ENCODE data around the gene MFAP1.

DNA sequence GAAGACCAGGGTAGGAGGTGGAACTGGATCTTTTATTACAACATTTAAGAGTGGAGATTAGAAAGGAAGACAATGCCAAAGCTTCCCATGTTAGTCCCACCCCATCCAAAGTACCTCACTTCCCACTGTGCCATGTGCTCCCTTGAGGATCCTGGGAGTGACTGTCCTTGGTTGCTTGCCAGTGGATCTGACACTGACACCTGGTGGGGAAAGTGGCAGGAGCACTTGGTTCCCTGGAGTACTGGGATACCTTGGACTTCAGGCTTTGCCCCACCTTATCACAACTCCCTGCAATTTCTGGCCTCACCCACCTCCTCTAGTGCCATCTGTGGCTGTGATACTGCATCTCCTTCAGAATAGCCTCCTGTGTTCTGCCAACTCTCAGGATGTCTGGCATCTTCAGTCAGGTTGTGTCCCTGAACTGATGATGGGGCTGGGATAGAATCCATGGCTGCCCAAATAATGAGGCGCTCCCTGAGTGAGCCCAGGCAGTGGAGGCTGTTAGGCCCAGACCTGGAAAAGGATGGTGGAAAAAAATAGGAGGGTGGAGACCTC is 49.0 kb downstream of the MFAP1 start:
- TF ChIP-seq, protein P1, sequence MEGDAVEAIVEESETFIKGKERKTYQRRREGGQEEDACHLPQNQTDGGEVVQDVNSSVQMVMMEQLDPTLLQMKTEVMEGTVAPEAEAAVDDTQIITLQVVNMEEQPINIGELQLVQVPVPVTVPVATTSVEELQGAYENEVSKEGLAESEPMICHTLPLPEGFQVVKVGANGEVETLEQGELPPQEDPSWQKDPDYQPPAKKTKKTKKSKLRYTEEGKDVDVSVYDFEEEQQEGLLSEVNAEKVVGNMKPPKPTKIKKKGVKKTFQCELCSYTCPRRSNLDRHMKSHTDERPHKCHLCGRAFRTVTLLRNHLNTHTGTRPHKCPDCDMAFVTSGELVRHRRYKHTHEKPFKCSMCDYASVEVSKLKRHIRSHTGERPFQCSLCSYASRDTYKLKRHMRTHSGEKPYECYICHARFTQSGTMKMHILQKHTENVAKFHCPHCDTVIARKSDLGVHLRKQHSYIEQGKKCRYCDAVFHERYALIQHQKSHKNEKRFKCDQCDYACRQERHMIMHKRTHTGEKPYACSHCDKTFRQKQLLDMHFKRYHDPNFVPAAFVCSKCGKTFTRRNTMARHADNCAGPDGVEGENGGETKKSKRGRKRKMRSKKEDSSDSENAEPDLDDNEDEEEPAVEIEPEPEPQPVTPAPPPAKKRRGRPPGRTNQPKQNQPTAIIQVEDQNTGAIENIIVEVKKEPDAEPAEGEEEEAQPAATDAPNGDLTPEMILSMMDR (IDR thresholded peaks at IDR 0.05) = no peak
- TF ChIP-seq POLR2A (IDR thresholded peaks at IDR 0.05) = no peak

All from tibial nerve (tissue), 3 donors.